Measurements from ENCODE around the gene AK2.

DNA sequence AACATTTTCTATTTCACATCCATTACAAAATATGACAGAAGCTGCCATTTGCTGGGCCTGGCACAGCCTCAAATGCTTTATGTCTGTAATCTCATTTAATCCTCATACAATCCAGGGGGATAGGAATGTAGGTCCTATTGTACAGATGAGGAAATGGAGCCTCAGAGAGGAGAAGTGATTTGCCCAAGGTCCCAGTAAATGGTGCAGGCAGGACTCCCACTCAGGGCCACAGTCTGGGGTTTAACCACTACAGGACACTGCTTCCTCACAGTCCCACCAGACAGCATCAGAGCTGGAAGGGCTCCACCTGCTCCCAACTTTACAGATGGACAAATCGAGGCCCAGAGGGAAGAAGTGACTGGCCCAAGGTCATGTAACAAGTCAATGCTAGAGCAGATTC lies 51.5 kb downstream of the AK2 start:
- no peak for TF ChIP-seq CTCF (IDR thresholded peaks at IDR 0.05)
- TF ChIP-seq POLR2A (IDR thresholded peaks at IDR 0.05), result no peak
